Small intestine (tissue), 7 donors: ENCODE data around the gene SMOC2. TPM values are rescaled to one million over a fixed set of nuclear protein-coding genes. Genes with fewer than 3 reads are reported as not detected.

Experiments used
- DNase-seq, 2 donors: peaks; one replicate each; pipeline versions ENCODE4 v3.0.0 to v3.0.0-alpha.2; 2013
- FAIRE-seq: peaks from 2 replicates; lab custom pipeline; 2012; peaks lifted over from hg19 to GRCh38; lab: Jason Lieb, UNC
- H3K27ac ChIP-seq, 3 donors: one replicate each; pipeline ENCODE4 v1.5.1; 2013; ENCODE audit warnings: low read length in 2 of 3, mild to moderate bottlenecking in 2 of 3, control low read depth in 1 of 3, inconsistent platforms in 1 of 3, low read depth in 1 of 3, moderate library complexity in 1 of 3
- H3K27me3 ChIP-seq, 3 donors: one replicate each; pipeline ENCODE4 v1.6.1; 2013; ENCODE audit warnings: low read length in 3 of 3, inconsistent platforms in 1 of 3; ENCODE audit not compliant: control insufficient read depth in 3 of 3, insufficient read depth in 3 of 3
- H3K36me3 ChIP-seq, 3 donors: one replicate each; pipeline ENCODE4 v1.6.1; 2013; ENCODE audit warnings: low read length in 3 of 3, inconsistent platforms in 1 of 3, low read depth in 1 of 3, mild to moderate bottlenecking in 1 of 3, moderate library complexity in 1 of 3; ENCODE audit not compliant: control insufficient read depth in 3 of 3, insufficient read depth in 2 of 3
- H3K4me1 ChIP-seq, 3 donors: one replicate each; pipeline ENCODE4 v1.6.1; 2013; ENCODE audit warnings: low read length in 2 of 3, inconsistent platforms in 1 of 3, low read depth in 1 of 3, mild to moderate bottlenecking in 1 of 3, moderate library complexity in 1 of 3; ENCODE audit not compliant: control insufficient read depth in 3 of 3, insufficient read depth in 2 of 3
- H3K4me3 ChIP-seq, 3 donors: one replicate each; pipeline ENCODE4 v1.5.1; 2013; ENCODE audit warnings: low read length in 3 of 3, control low read depth in 1 of 3, inconsistent platforms in 1 of 3, low read depth in 1 of 3, mild to moderate bottlenecking in 1 of 3, moderate library complexity in 1 of 3
- H3K9me3 ChIP-seq, 2 donors: one replicate each; pipeline ENCODE4 v1.6.1; 2013; ENCODE audit warnings: low read depth in 1 of 2, low read length in 1 of 2; ENCODE audit not compliant: control insufficient read depth in 2 of 2, insufficient read depth in 1 of 2
- WGBS, 3 donors: extraction: QIAGEN DNeasy Blood & Tissue Kit; methylation state at CpG; one replicate each; pipeline ENCODE4 v1.1.7; 2013; 5-methylcytosine and 5-hydroxymethylcytosine counted together
- polyA plus RNA-seq, 4 donors: library from polyadenylated mRNA; stranded (reverse) in 3 of 4; unstranded in 1 of 4; fragments of 200-250 nt in 3 of 4; fragments of 120-200 nt in 1 of 4; gene quantifications; one replicate each; pipeline versions ENCODE4 v1.2.1 to v1.2.3, GENCODE V29; 2013
- donor health status: healthy with polysubstance abuse.
- donor health status: control.
- donor health status: control.
- donor health status: Bipolar disorder and iron deficiency.
- donor health status: healthy.

SMOC2 gene
- polyA plus RNA-seq, 4 donors: 0.89 to 56.7 (median 4.0) TPM

DNA sequence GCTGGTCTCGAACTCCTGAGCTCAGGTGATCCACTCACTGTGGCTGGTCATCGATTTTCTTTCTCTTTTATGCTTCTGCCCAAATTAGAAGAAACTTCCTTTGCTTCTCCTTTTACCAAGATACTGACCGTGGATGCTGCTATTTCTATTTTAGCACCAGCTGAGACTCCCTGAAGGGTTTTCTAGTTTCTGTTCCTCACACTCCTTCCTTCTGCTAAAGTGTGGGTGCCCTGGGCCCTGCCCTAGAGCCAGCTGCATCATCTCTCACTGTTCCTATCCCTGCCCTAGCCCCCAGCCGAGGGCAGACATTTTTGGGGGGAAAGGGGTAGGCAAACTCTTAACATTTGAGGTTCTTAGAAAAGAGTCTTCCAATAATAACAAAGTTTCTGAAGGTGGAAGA lies 6.3 kb downstream of the SMOC2 start:
- peaks cover 0 to 16% (median 6%) of the 10 kb centered on the region in 3 donors for H3K27me3 ChIP-seq
- FAIRE-seq (no peak), DNase-seq (no peak)
- no peaks in the 10 kb centered on the region for H3K36me3 ChIP-seq
- no peaks in the 10 kb centered on the region for H3K9me3 ChIP-seq
- no peak overlapping the region for H3K27ac ChIP-seq
- peaks cover 0 to 2% (median 0%) of the 10 kb centered on the region in 3 donors for H3K4me1 ChIP-seq
- no peak overlapping the region for H3K4me3 ChIP-seq
- 52 to 65% (median 52%) methylated on average over 4 of the region's 4 CpGs for WGBS, 3 donors

DNA sequence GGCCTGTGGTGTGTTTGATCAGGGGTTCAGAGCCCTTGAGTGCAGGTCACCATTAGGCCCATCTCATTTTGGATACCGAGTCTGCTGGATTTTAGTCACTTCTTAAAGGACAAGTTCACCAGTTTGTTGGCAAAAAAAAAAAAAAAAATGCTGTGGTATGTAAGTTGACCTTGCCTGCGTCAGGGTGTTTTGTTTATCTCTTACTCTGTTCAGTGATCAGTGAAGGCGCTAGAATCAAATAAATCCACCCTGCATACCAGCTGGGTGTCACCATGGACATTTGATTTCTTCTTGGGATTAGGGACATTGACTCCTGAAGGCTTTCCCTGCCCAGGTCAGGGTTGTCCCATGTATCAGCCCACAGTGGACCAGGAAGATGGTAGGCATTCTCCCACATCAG lies 6.7 kb downstream of the SMOC2 start:
- Histone ChIP-seq H3K4me1 (peaks cover 0 to 2% (median 0%) of the 10 kb centered on the region in 3 donors), H3K27me3 (peaks cover 0 to 12% (median 5%) of the 10 kb centered on the region in 3 donors), H3K27ac (no peak overlapping the region), H3K4me3 (no peak overlapping the region), H3K9me3 (no peaks in the 10 kb centered on the region), H3K36me3 (no peaks in the 10 kb centered on the region)
- FAIRE-seq (no peak), DNase-seq (no peak)
- WGBS, 3 donors: 55 to 75% (median 71%) methylated on average over 3 of the region's 3 CpGs

- H3K27ac ChIP-seq: no peak overlapping the region
- H3K4me3 ChIP-seq: no peak overlapping the region
- WGBS, 3 donors: 72 to 86% (median 75%) methylated on average over 11 of the region's 11 CpGs
- no peak for DNase-seq
- FAIRE-seq: no peak
- H3K27me3 ChIP-seq: peaks cover 0 to 5% (median 3%) of the 10 kb centered on the region in 3 donors
- H3K36me3 ChIP-seq: no peaks in the 10 kb centered on the region
- peaks cover 0 to 2% (median 0%) of the 10 kb centered on the region in 3 donors for H3K4me1 ChIP-seq
- no peaks in the 10 kb centered on the region for H3K9me3 ChIP-seq
Observed at GRCh38 chr6:168448243-168448855, 7.4 kb downstream of the SMOC2 start.

GRCh38 chr6:168450917-168451316 lies 9.9 kb downstream of the SMOC2 start:
- DNase-seq (peak in 1 of 2 donors; percentile 21), FAIRE-seq (no peak)
- H3K36me3 ChIP-seq: no peaks in the 10 kb centered on the region
- no peaks in the 10 kb centered on the region for H3K9me3 ChIP-seq
- WGBS, 3 donors: 16 to 55% (median 31%) methylated on average over 7 of the region's 7 CpGs
- peaks cover 0 to 2% (median 0%) of the 10 kb centered on the region in 3 donors for H3K4me1 ChIP-seq
- H3K27ac ChIP-seq: no peak overlapping the region
- no peak overlapping the region for H3K4me3 ChIP-seq
- H3K27me3 ChIP-seq: peaks cover 0 to 1% (median 0%) of the 10 kb centered on the region in 3 donors

- DNase-seq (no peak), FAIRE-seq (no peak)
- no peak overlapping the region for H3K4me3 ChIP-seq
- no peaks in the 10 kb centered on the region for H3K36me3 ChIP-seq
- 34 to 54% (median 46%) methylated on average over 5 of the region's 5 CpGs for WGBS, 3 donors
- no peaks in the 10 kb centered on the region for H3K9me3 ChIP-seq
- H3K4me1 ChIP-seq: peaks cover 0 to 2% (median 0%) of the 10 kb centered on the region in 3 donors
- H3K27ac ChIP-seq: no peak overlapping the region
- H3K27me3 ChIP-seq: peaks cover 0 to 1% (median 0%) of the 10 kb centered on the region in 3 donors
Observed at GRCh38 chr6:168451805-168452517, 11.0 kb downstream of the SMOC2 start.

DNA sequence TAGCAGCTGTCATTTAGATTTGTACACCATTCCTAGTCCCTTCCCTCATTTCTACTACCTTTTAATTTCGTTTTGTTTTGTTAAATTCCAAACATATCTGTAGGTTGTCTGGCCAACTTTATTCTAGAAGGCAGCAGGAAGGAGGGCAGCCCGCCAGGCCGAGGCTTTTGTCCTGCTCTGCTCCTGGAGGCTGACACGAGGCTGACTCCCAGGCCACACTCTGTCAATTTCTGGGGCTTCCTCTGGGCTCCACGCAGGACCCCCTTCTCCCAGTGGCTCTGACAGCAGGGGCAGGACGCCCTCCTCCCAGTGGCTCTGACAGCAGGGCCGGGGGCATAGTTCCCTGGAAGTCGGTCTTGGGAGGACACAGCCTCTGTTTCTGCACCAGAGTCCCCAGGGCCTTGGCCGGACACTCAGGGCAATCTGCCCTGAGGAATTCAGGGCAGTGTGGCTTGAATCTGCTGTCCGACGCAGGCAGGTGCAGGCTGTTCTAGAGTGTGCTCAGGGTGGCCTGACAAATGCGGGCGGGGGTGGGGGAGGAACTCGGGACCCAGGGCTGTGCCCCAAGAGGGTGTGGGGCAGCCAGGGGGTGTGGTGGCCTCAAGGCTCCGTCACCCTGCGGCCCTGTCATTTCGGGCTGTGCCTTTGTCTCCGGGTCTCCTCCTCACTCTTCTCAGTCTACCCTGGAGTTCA lies 11.8 kb downstream of the SMOC2 start:
- 19 to 50% (median 41%) methylated on average over 18 of the region's 18 CpGs for WGBS, 3 donors
- peaks cover 0 to 1% (median 0%) of the 10 kb centered on the region in 3 donors for H3K27me3 ChIP-seq
- H3K9me3 ChIP-seq: no peaks in the 10 kb centered on the region
- H3K4me1 ChIP-seq: peaks cover 0 to 2% (median 0%) of the 10 kb centered on the region in 3 donors
- FAIRE-seq: no peak
- no peak overlapping the region for H3K27ac ChIP-seq
- DNase-seq: peak in 1 of 2 donors; percentile 16
- H3K36me3 ChIP-seq: no peaks in the 10 kb centered on the region
- H3K4me3 ChIP-seq: no peak overlapping the region

DNA sequence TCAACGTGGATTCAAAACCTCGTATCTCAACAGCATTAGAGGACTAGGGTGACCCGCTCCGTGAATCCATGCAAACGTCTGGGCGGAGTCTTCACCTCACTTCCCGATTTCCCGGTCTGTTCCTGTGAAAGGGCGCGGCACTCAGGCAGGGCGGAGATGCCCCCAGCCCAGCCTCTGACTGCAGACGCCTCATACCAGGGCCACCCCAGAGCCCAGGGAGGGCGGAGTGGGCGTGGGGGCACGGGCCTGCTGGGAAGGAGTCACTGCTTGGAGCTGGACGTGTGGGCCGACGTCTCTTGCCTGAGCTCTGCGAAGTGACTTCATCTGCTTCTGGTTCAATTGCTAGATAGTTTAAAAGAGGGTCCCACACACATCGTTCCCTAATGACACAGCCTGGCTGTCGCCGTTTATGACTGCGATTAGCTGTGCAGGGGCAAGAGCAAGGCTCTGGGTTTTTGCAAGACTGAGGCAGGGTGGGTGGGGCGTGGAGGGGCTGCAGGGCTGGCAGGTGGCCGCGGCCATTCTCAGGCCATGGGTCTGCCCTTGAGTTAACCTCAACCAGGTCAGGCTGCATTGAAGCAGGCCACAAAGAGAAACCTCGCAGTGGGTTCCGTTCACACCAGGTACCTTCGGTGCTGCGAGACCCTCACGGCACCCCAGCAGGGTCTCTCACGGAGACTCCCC lies 15.0 kb downstream of the SMOC2 start:
- peak in 1 of 2 donors; percentile 16 for DNase-seq
- WGBS, 3 donors: 53 to 79% (median 65%) methylated on average over 32 of the region's 32 CpGs
- H3K27ac ChIP-seq: no peak overlapping the region
- H3K4me1 ChIP-seq: peaks cover 0 to under 1% (median 0%) of the 10 kb centered on the region in 3 donors
- no peak overlapping the region for H3K4me3 ChIP-seq
- no peaks in the 10 kb centered on the region for H3K36me3 ChIP-seq
- FAIRE-seq: no peak
- H3K27me3 ChIP-seq: no peaks in the 10 kb centered on the region
- H3K9me3 ChIP-seq: no peaks in the 10 kb centered on the region
